ENCODE results near the gene PHF12. TPM values are rescaled to one million over a fixed set of nuclear protein-coding genes. Genes with fewer than 3 reads are reported as not detected.

PHF12 gene
- total and polyA plus RNA-seq, 11 donors = 8.2 to 31.2 (median 20.9) TPM

DNA sequence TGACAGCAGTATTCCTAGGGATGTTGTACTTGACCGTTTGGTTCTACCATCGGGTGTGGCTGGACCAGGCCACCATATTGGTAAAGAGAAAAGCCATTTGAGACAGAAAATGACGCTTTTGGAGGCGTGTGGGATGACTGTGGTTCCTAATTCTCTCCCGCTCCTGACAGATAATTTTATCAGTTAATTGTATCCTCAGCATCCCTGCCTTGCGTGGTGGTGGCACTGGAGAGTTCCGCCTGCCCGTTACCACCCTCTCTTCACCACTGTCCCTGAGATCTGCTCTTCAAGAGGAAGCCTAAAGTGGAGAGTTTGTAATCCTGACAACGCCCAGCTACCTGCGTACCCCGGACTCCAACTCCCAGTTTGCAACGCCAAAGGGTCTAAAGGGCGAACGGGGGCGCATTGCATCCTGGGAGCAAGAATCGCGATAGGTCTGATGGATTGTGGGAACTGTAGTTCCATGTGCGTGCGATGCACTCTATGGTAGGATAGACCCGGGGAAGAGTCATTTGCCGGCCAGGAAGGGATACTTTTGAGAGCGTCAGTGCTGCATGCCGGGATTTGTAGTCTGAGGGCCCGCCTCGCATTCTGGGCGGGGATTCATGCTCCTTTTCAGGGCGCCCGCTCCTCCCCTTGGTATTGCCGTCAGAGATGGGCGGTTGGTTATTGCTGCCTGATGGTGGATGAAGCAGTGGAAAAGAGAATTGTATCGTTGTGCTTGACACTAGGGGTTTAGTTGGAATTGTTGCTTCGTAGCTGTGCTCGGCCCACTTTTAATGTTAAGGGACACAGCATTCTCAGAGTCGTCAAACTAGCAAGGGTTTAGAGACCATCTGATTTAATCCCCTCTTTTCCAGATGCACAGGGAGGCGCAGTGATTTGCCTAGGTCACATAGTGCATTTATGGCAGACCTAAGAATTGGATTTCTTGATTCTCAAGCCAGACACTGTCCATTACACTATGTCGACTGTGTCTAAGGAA, 965 bp upstream of the PHF12 start:
- H3K36me3 ChIP-seq = peaks cover 0 to 6% (median 0%) of the 10 kb centered on the region in 9 donors
- H3K4me3 ChIP-seq = peak overlapping the region; percentile 27 to 99 (median 74)
- H3K27ac ChIP-seq = peak overlapping the region; percentile 90 to 100 (median 99)
- H3K4me1 ChIP-seq = peaks cover 0 to 40% (median 19%) of the 10 kb centered on the region in 12 donors
- 6 to 8% (median 6%) methylated on average over 27 to 36 of the region's 36 CpGs for WGBS, 4 donors
- ATAC-seq (peak; percentile 82 to 91 (median 88)), DNase-seq (peak; percentile 94 to 98 (median 98))
- intact Hi-C loops (cut with DNase I) = loop anchor here in 8 of 10 donors (1.0 to 10.0 kb wide), 7 partner anchors 55 to 617 kb away; partner anchors contain the start of genes TLCD1 (in 5 of the 8), NEK8 (in 4 of the 8), IFT20 (in 2 of the 8) and TNFAIP1 (in 2 of the 8)
- H3K27me3 ChIP-seq = no peaks in the 10 kb centered on the region
- no peaks in the 10 kb centered on the region for H3K9me3 ChIP-seq
- TF ChIP-seq POLR2A (IDR thresholded peaks at IDR 0.05) = peak in 1 of 2 donors; percentile 46
- TF ChIP-seq, protein P1, sequence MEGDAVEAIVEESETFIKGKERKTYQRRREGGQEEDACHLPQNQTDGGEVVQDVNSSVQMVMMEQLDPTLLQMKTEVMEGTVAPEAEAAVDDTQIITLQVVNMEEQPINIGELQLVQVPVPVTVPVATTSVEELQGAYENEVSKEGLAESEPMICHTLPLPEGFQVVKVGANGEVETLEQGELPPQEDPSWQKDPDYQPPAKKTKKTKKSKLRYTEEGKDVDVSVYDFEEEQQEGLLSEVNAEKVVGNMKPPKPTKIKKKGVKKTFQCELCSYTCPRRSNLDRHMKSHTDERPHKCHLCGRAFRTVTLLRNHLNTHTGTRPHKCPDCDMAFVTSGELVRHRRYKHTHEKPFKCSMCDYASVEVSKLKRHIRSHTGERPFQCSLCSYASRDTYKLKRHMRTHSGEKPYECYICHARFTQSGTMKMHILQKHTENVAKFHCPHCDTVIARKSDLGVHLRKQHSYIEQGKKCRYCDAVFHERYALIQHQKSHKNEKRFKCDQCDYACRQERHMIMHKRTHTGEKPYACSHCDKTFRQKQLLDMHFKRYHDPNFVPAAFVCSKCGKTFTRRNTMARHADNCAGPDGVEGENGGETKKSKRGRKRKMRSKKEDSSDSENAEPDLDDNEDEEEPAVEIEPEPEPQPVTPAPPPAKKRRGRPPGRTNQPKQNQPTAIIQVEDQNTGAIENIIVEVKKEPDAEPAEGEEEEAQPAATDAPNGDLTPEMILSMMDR (IDR thresholded peaks at IDR 0.05) = peak in 1 of 12 donors; percentile 15

GRCh38 chr17:28950752-28951427, 428 bp downstream of the PHF12 start:
- H3K27ac ChIP-seq = peak overlapping the region; percentile 76 to 100 (median 96)
- H3K9me3 ChIP-seq = no peaks in the 10 kb centered on the region
- intact Hi-C loops (cut with DNase I) = loop anchor here in 4 of 10 donors (5.0 to 10.0 kb wide), 4 partner anchors 54 to 616 kb away; partner anchors contain the start of genes IFT20 (in 2 of the 4), NEK8 (in 2 of the 4), TLCD1 (in 2 of the 4) and TNFAIP1 (in 2 of the 4)
- H3K36me3 ChIP-seq = peaks cover 0 to 16% (median 0%) of the 10 kb centered on the region in 9 donors
- ATAC-seq = no peak
- peaks cover 0 to 54% (median 33%) of the 10 kb centered on the region in 12 donors for H3K4me1 ChIP-seq
- WGBS, 4 donors = 0 to 1% (median 0%) methylated on average over 1 to 51 of the region's 51 CpGs
- no peak for TF ChIP-seq POLR2A (IDR thresholded peaks at IDR 0.05)
- TF ChIP-seq, protein P1 (IDR thresholded peaks at IDR 0.05) = no peak
- H3K4me3 ChIP-seq = peak overlapping the region; percentile 74 to 99 (median 90)
- H3K27me3 ChIP-seq = no peaks in the 10 kb centered on the region
- peak in 1 of 5 donors; percentile 62 for DNase-seq

DNA sequence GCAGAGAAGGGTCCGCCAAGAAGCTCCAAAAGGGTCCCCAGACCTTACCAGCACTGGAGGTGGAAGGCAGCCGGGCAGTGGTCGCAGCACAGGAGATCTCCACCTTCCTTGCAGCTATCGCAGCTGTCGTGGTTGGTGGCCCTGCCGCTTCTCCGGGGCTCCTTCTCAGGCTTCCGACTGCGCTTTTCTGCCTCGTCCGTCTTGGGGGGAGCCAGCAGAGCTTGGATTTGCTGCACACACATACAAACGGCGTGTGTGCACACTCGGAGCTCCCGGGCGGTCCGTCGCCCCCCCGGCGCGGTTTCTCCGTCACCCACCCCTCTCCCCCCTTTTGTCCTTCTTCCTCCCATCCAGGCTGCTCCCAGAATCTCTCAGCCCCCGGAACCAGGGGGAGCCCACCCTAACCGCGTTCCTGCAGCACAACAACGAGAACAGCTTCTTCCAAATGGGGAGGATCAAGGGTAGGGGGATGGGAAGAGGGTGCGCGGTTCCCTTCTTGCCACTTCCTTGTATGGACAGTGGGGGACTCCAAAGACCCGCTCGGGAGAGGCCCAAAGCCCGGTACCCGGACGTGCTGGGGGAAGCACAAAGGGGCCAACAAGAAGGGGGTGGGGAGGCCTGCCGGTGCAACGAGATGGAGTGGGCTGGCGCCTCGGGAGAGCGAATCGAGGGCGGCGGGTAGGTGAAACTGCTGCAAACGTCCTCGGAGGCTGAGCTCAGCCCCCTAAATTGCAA, 1.1 kb downstream of the PHF12 start:
- H3K27me3 ChIP-seq = no peaks in the 10 kb centered on the region
- H3K9me3 ChIP-seq = no peaks in the 10 kb centered on the region
- no peak for ATAC-seq
- H3K4me3 ChIP-seq = peak overlapping the region; percentile 74 to 99 (median 90)
- H3K27ac ChIP-seq = peak overlapping the region; percentile 90 to 100 (median 96)
- WGBS, 4 donors = 0 to 1% (median 0%) methylated on average over 36 to 43 of the region's 43 CpGs
- intact Hi-C loops (cut with DNase I) = loop anchor here in 4 of 10 donors (5.0 to 10.0 kb wide), 4 partner anchors 53 to 615 kb away; partner anchors contain the start of genes IFT20 (in 2 of the 4), NEK8 (in 2 of the 4), TLCD1 (in 2 of the 4) and TNFAIP1 (in 2 of the 4)
- peaks cover 0 to 61% (median 40%) of the 10 kb centered on the region in 12 donors for H3K4me1 ChIP-seq
- peak; percentile 52 to 75 (median 64) for DNase-seq
- H3K36me3 ChIP-seq = peaks cover 0 to 16% (median 0%) of the 10 kb centered on the region in 9 donors
- TF ChIP-seq, protein P1 (IDR thresholded peaks at IDR 0.05) = no peak
- no peak for TF ChIP-seq POLR2A (IDR thresholded peaks at IDR 0.05)
